Measurements from ENCODE around the gene GJC3.
"Not testable (repeated sequence)": the region's sequence is repeated elsewhere in the genome, so short reads cannot be mapped to it uniquely, and the experiment has no call there.

GJC3 gene

DNA sequence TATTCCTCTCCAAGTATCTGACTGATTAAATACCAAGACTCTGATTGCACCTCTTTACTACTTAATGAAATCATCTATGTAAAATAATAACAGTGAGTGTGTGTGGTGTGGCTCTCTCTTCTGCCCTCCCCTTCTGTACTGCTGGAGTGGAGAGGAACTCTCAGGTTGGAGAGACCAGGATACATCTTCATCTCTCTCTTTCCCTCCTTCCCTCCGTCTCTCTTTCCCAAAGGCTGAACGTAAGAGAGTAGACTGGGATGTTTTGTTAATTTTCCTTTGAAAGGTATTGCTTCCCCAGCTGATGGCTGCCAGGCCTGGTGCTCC, 272 bp upstream of the GJC3 start:
- DNase-seq (ENCODE audit: low spot score): no peak

- DNase-seq (ENCODE audit: low spot score): no peak
Measured at GRCh38 chr7:99928188-99928587, 1.2 kb downstream of the GJC3 start.

GRCh38 chr7:99927536-99927935, 1.9 kb downstream of the GJC3 start:
- no peak for DNase-seq (ENCODE audit: low spot score)

GRCh38 chr7:99926321-99926720, 3.1 kb downstream of the GJC3 start:
- no peak for DNase-seq (ENCODE audit: low spot score)

DNA sequence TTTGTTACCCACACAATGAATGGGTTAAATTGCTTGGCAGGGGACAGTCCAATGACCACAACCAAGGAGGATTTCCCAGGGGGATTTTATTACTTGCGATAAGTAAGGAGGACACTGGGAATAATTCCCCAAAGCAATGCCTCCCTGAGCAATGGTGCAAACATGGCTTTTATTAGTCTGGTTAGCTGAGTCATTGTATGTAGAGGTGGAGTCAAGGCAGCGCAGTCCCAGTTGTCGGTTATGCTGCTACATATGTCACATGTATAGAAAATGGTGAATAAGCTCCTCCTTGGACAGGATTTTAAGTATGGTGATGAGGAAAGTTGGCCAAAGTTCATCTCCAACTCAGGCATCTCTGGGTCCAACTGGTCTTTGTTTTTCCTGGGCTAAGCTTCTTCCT, 6.2 kb downstream of the GJC3 start:
- no peak for DNase-seq (ENCODE audit: low spot score)

DNA sequence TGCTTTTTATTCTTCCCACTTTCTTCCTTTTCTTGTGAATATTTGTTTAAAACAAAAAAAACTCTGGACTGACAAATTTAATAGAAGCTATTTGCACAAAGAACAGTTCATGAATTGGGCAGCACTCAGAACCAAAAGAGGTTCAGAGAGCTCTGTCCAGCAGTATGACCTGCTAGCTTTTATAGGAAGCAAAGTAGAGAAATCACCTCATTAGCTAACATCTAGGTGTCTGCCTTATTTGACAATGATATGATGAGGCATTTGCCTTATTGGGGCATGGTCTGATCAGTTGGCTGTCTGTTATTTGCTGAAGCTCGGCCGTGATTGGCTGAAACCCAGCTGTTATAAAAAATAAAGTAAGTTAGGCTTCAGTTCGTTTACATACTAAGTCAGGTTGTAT, 9.3 kb downstream of the GJC3 start:
- DNase-seq (ENCODE audit: low spot score): no peak

DNA sequence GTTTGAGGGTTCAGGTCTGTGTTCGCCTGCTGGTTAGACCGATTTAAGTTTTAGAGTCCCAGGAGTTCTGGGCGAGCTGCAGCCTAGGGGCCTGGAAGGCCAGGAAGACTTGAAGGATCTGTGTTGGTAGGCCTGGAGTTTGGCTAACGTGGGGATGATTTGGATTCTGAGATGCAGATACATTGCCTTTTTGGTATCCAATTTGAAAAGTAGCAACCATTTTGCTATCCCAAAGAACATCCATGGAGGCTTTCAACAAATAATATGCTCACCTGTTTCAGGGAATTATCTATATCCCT, 9.7 kb downstream of the GJC3 start:
- no peak for DNase-seq (ENCODE audit: low spot score)

DNA sequence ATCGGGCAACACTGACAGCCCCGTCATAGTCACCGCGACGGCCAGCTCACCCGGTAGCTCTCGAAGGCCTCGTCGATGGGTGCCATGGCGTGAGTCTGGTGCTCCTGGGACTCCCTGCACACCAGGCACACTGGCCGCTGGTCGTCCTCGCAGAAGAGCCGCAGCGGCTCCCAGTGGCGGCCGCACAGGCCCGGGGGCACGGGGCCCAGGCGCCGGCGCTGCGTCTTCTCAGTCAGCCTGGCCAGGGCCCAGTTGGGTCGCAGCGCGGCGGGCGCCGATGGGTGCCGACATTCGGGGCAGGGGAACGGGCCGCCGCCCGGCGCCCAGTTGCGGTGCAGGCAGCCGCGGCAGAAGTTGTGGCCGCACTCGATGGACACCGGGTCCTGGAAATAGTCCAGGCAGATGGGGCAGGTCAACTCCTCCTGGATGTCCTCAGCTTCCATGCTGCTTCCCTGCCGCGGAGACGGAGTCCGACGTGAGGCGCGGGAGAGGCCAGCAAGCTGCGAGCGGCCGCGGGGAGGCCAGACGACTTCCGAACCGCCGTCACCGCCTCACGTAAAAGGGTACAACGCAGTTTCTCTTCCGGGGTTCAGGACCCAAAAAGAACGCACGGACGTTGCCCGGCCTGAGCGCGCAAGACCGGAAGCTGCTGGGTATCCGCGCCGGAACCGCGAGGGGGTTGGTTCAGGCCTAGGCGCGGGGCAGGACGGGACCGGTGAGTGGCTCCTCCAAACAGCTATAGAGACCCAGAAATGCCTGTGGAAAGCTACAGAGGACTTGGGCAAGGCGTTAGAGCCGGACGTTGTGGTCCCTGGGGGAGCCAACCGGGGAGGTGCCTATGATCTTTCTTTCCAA, 10.2 kb downstream of the GJC3 start, which contains the start of gene TRIM4:
Gene TRIM4 (minus strand): TSS at position 572 of the 855 bp plus-strand sequence. CDS start 129 bp downstream, at position 443.
- DNase-seq (ENCODE audit: low spot score): peak; percentile 66

- no peak for DNase-seq (ENCODE audit: low spot score)
Measured at GRCh38 chr7:99910976-99911375, 18.4 kb downstream of the GJC3 start.

- no peak for DNase-seq (ENCODE audit: low spot score)
Measured at GRCh38 chr7:99901581-99901980, 27.8 kb downstream of the GJC3 start.

DNA sequence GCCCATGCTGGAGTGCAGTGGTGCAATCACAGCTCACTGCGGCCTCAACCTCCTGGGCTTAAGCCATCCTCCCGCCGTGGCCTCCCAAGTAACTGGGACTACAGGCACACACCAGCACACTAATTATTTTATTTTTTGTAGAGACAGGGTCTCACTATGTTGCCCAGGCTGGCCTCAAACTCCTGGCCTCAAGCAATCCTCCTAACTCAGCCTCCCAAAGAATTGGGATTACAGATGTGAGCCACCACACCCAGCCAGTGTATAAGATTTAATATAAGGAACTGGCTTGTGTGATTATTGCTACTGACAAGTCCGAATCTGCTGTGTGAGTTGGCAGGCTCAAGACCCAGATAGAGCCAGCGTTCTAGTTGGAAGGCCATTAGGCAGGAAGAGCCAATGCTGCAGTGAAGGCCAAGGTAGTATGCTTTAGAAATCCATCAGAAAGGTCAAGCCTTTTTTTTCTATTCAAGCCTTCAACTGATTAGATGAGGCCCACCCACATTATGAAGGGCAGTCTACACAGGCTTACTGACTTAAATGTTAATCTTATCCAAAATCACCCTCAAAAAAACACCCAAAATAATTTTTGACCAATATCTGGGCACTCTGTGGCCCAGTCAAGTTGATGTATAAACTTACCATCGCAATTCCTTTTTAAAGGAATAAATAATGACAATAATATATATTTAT, 29.4 kb downstream of the GJC3 start:
- no peak for DNase-seq (ENCODE audit: low spot score)

DNA sequence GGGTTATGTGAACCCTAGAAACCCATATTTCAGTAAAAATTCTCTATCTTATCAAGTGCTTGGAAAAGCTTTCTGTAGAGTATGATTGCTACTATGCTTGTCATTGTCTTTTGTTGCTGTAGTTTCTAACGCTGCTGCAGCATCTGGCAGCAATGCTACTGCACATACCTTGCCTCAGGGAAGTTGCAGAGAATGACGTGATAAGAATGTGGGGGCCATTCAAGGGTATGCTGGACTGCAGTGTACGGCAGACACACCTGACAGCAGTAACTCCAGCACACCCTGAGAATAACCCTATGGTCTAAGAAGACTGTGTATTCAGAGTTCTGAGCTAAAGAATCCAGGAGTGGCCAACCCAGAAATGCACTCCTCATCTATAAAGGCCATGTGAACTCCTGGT, 30.6 kb downstream of the GJC3 start:
- DNase-seq (ENCODE audit: low spot score): no peak

- no peak for DNase-seq (ENCODE audit: low spot score)
Measured at GRCh38 chr7:99898023-99898357, 31.4 kb downstream of the GJC3 start.

DNA sequence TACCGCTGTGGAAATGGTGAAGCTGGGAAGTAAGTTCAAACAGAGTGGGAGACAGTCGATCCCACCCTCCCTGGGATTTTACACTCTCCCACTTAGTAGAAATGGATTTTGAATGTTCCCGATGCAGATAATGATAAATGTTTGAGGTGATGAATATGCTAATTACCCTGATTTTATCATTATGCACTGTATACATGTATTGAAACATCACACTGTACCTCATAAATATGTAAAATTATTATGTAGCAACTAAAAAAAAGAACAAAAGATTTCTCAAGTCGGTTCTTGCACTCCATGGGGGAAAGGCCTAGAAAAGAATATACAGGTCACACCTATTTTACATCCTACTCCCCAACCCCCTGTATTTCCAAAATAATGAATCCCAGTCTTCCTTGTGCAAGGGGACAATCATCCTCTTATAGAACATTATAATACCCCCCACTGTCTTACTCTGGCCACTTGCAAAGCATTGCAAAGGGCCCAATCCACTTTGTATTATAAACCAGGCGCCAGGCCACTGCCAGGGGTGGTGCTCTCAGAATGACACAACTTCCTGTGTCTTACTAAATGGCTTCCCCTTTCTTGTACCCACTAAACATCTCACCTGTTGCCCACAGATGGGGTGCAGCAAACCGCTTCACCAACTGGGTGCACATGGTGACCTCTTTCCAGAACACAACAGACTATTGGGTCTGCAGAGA, 31.9 kb downstream of the GJC3 start:
- DNase-seq (ENCODE audit: low spot score): no peak

GRCh38 chr7:99894738-99895137, 34.7 kb downstream of the GJC3 start:
- no peak for DNase-seq (ENCODE audit: low spot score)

- DNase-seq (ENCODE audit: low spot score): no peak
Measured at GRCh38 chr7:99893280-99893679, 36.1 kb downstream of the GJC3 start.

DNA sequence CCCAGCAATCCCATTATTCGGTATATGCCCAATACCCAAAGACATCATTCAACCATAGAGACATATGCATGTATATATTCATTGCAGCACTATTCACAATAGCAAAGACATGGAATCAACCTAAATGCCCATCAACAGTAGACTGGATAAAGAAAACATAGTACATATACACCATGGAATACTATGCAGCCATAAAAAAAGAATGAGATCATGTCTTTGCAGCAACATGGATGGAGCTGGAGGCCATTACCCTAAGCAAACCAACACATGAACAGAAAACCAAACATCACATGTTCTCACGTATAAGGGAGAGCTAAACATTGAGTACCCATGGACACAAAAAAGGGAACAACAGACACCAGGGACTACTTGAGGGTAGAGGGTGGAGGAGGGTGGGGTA, 39.1 kb downstream of the GJC3 start:
- DNase-seq (ENCODE audit: low spot score): not testable (repeated sequence)

GRCh38 chr7:99888366-99888765, 41.1 kb downstream of the GJC3 start:
- not testable (repeated sequence) for DNase-seq (ENCODE audit: low spot score)

GRCh38 chr7:99881370-99881769, 48.0 kb downstream of the GJC3 start:
- DNase-seq (ENCODE audit: low spot score): no peak

GRCh38 chr7:99876933-99877332, 52.5 kb downstream of the GJC3 start, which contains the start of gene OR2AE1:
OR2AE1 (minus strand) TSS chr7:99877033; CDS start chr7:99877033, 0 bp downstream.
- no peak for DNase-seq (ENCODE audit: low spot score)

- DNase-seq (ENCODE audit: low spot score): no peak
Measured at GRCh38 chr7:99876491-99876890, 52.9 kb downstream of the GJC3 start.

Measured in kidney capillary endothelial cell (primary cell).